Skeletal muscle satellite cell (primary cell): ENCODE results near the gene TCIRG1.

Experiments used
- H3K27me3 ChIP-seq: 2 replicates; pipeline ENCODE4 v1.7.0; 2013; ENCODE audit warnings: low read length; ENCODE audit not compliant: control insufficient read depth, insufficient read depth
- H3K36me3 ChIP-seq: 2 replicates; pipeline ENCODE4 v1.7.0; 2013; ENCODE audit warnings: mild to moderate bottlenecking, control low read depth, low read length; ENCODE audit not compliant: insufficient read depth
- H3K4me1 ChIP-seq: 2 replicates; pipeline ENCODE4 v1.7.0; 2013; ENCODE audit warnings: low read length; ENCODE audit not compliant: control insufficient read depth, insufficient read depth
- H3K4me2 ChIP-seq: 2 replicates; pipeline ENCODE4 v1.7.0; 2013; ENCODE audit warnings: mild to moderate bottlenecking, low read length
- H3K4me3 ChIP-seq: 2 replicates; pipeline ENCODE4 v1.7.0; 2013; ENCODE audit warnings: low read length
- H3K9ac ChIP-seq: 2 replicates; pipeline ENCODE4 v1.7.0; 2013; ENCODE audit warnings: mild to moderate bottlenecking, low read depth, low read length, moderate library complexity
- H3K9me3 ChIP-seq: replicated peaks from 2 replicates; pipeline ENCODE4 v1.7.0; 2013; ENCODE audit warnings: mild to moderate bottlenecking, control low read depth, low read length

The TCIRG1 gene

GRCh38 chr11:68043349-68044144 lies 4.7 kb downstream of the TCIRG1 start:
- H3K27me3 ChIP-seq, result no peaks in the 10 kb centered on the region
- H3K4me2 ChIP-seq, result peak overlapping the region; percentile 72
- H3K9ac ChIP-seq, result peak overlapping the region; percentile 44
- peaks cover 38% of the 10 kb centered on the region for H3K4me1 ChIP-seq
- peaks cover 44% of the 10 kb centered on the region for H3K36me3 ChIP-seq
- H3K9me3 ChIP-seq, result no peaks in the 10 kb centered on the region
- peak overlapping the region; percentile 45 for H3K4me3 ChIP-seq

DNA sequence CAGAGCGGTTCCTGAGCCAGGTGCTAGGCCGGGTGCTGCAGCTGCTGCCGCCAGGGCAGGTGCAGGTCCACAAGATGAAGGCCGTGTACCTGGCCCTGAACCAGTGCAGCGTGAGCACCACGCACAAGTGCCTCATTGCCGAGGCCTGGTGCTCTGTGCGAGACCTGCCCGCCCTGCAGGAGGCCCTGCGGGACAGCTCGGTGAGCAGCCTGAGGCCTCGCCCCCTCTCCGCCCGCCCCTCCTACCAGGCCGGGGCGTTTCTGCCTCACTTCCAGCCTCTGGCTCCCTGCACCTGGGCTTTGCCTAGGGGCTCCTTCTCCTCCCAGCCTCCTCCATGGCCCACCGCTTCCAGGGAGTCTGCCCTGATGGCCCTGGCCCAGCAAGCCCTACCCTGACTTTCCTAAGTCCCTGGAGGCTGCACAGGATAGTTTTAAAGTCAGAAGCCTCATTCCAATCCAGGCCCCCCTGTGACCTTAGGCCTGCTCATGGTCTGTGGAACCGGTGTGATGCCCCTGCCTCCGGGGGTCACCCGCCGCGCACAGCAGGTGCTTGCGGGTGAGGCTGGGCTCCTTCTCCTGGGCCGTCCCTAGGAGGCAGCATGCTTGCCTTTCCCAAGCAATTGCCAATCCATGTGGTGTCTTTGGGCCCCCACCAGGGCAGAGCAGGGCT lies 5.5 kb downstream of the TCIRG1 start:
- H3K4me3 ChIP-seq, result no peak overlapping the region
- no peak overlapping the region for H3K9ac ChIP-seq
- H3K36me3 ChIP-seq, result peaks cover 52% of the 10 kb centered on the region
- H3K27me3 ChIP-seq, result no peaks in the 10 kb centered on the region
- peaks cover 32% of the 10 kb centered on the region for H3K4me1 ChIP-seq
- no peak overlapping the region for H3K4me2 ChIP-seq
- H3K9me3 ChIP-seq, result no peaks in the 10 kb centered on the region

DNA sequence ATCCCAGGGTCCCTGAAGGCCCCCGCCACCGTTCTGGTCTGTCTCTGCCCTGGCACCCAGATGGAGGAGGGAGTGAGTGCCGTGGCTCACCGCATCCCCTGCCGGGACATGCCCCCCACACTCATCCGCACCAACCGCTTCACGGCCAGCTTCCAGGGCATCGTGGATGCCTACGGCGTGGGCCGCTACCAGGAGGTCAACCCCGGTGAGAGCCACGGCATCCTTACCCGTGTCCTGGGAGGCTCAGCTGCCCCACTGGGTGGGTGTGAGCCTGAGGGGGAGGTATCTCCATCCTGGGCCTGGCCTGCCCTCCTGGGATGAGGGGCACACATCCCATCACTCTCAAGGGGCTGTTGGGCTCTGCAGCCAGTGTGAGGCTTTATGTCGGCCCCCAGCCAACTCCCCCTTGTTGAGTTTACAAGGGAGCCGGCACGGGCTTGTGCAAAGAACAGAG lies 6.1 kb downstream of the TCIRG1 start:
- no peaks in the 10 kb centered on the region for H3K9me3 ChIP-seq
- H3K4me2 ChIP-seq, result no peak overlapping the region
- H3K9ac ChIP-seq, result no peak overlapping the region
- H3K4me3 ChIP-seq, result no peak overlapping the region
- H3K4me1 ChIP-seq, result peaks cover 27% of the 10 kb centered on the region
- no peaks in the 10 kb centered on the region for H3K27me3 ChIP-seq
- peaks cover 58% of the 10 kb centered on the region for H3K36me3 ChIP-seq

DNA sequence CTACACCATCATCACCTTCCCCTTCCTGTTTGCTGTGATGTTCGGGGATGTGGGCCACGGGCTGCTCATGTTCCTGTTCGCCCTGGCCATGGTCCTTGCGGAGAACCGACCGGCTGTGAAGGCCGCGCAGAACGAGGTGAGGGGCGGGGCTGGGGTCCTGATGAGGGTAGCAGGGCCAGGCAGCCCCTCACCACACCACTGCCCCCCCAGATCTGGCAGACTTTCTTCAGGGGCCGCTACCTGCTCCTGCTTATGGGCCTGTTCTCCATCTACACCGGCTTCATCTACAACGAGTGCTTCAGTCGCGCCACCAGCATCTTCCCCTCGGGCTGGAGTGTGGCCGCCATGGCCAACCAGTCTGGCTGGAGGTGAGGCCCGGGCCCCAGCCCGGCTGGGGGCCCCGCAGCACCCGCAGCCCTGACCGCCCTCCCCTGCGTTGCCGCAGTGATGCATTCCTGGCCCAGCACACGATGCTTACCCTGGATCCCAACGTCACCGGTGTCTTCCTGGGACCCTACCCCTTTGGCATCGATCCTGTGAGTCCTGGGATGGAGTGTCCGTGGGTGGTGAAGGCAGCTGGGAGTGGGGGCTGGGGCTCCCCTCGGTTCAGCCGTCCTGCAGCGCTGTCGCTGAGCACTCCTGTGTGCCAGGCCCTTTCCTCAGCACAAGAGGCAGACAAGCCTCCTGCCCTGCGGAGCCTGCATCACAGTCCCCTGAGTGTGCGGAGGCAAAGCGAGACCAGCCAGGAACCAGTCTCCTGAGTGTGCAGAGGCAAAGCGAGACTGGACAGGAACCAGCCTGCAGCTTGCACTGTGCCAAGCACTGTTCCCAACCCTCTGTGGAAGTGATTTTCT lies 8.8 kb downstream of the TCIRG1 start:
- no peaks in the 10 kb centered on the region for H3K27me3 ChIP-seq
- no peak overlapping the region for H3K4me3 ChIP-seq
- peaks cover 79% of the 10 kb centered on the region for H3K36me3 ChIP-seq
- H3K9me3 ChIP-seq, result no peaks in the 10 kb centered on the region
- peaks cover 8% of the 10 kb centered on the region for H3K4me1 ChIP-seq
- no peak overlapping the region for H3K4me2 ChIP-seq
- H3K9ac ChIP-seq, result no peak overlapping the region

- no peak overlapping the region for H3K4me2 ChIP-seq
- no peak overlapping the region for H3K4me3 ChIP-seq
- H3K27me3 ChIP-seq, result no peaks in the 10 kb centered on the region
- H3K9me3 ChIP-seq, result no peaks in the 10 kb centered on the region
- no peaks in the 10 kb centered on the region for H3K4me1 ChIP-seq
- no peak overlapping the region for H3K9ac ChIP-seq
- peaks cover 74% of the 10 kb centered on the region for H3K36me3 ChIP-seq
These were observed 10.1 kb downstream of the TCIRG1 start for GRCh38 chr11:68048681-68049508.

DNA sequence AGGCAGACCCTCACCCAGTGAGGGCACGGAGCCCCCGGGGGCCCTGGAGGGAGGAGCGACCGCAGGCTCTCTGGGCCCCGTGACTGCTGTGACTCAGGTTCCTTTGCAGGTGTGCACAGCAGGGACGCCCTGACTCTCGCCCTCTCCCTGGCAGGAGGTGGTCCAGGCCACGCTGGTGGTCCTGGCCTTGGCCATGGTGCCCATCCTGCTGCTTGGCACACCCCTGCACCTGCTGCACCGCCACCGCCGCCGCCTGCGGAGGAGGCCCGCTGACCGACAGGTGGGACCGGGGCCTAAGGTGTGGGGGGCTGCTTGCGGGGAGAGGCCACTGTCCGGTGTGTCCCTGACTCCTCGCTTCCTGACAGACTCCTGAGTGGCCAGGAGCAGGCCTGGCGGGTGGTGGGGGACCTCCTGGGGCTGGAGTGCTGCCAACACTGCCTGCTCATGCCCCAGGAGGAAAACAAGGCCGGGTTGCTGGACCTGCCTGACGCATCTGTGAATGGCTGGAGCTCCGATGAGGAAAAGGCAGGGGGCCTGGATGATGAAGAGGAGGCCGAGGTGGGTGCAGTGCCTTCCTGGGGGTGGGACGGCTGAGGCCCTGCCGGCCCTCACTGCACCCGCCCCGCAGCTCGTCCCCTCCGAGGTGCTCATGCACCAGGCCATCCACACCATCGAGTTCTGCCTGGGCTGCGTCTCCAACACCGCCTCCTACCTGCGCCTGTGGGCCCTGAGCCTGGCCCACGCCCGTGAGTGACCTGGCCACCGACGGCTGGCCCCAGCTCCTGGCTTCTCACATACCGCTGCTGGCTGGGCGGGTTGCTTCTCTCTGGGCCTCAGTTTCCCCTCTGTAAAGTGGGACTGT lies 10.9 kb downstream of the TCIRG1 start:
- H3K9me3 ChIP-seq, result no peaks in the 10 kb centered on the region
- H3K4me1 ChIP-seq, result no peaks in the 10 kb centered on the region
- H3K9ac ChIP-seq, result no peak overlapping the region
- no peak overlapping the region for H3K4me3 ChIP-seq
- H3K36me3 ChIP-seq, result peaks cover 67% of the 10 kb centered on the region
- no peaks in the 10 kb centered on the region for H3K27me3 ChIP-seq
- H3K4me2 ChIP-seq, result no peak overlapping the region

GRCh38 chr11:68050371-68050841 lies 11.6 kb downstream of the TCIRG1 start:
- H3K4me3 ChIP-seq, result no peak overlapping the region
- no peak overlapping the region for H3K4me2 ChIP-seq
- H3K9me3 ChIP-seq, result no peaks in the 10 kb centered on the region
- H3K9ac ChIP-seq, result no peak overlapping the region
- H3K27me3 ChIP-seq, result no peaks in the 10 kb centered on the region
- no peaks in the 10 kb centered on the region for H3K4me1 ChIP-seq
- peaks cover 60% of the 10 kb centered on the region for H3K36me3 ChIP-seq

DNA sequence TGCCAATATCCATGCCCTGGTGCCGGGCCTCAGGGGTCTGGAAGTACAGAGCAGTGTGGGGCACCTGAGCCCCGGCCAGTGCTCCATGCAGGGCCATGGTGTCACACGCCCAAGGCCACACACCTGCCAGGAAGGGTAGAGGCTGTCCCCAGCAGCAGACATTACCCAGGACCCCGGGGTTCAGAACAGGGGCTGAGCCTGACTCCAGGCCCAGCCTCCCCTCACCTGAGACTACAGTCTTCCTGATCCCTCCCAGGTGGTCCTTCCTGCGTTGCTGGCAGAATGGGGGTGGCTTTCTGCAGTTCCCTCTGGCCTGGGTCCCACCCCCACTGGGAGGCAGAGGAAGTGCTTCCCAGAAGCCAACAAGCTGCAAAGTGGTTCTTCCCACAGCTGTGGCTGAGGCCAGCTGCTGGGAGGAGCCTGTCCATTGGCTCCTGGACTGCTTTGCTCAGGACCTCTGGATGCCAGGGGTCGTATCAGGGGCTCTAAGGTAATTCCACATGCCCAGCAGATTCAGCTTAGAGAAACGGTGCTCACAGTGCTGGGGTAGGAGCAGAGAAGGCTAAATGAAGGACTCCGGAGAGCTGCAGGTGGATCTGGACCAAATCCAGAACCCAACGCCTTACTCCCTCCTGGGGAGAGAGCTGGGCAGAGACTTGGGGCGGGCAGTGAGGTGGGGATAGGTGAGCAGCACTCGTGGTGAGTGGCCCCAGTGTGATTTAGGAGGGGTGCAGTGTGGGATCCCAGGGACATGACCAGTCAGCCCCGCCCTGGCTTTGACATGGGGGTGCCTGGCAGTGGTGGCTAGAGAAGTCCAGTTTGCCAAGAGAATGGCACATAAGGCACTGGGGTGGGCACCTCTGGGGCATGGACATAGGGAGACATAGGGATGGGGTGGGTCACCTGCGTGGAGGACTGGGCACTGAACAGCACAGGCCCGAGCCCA lies 12.6 kb downstream of the TCIRG1 start:
- peaks cover 53% of the 10 kb centered on the region for H3K36me3 ChIP-seq
- H3K4me1 ChIP-seq, result no peaks in the 10 kb centered on the region
- H3K9me3 ChIP-seq, result no peaks in the 10 kb centered on the region
- no peak overlapping the region for H3K4me2 ChIP-seq
- no peaks in the 10 kb centered on the region for H3K27me3 ChIP-seq
- no peak overlapping the region for H3K9ac ChIP-seq
- no peak overlapping the region for H3K4me3 ChIP-seq

- H3K27me3 ChIP-seq, result no peaks in the 10 kb centered on the region
- no peak overlapping the region for H3K4me2 ChIP-seq
- H3K9me3 ChIP-seq, result no peaks in the 10 kb centered on the region
- H3K36me3 ChIP-seq, result peaks cover 48% of the 10 kb centered on the region
- no peak overlapping the region for H3K4me3 ChIP-seq
- no peaks in the 10 kb centered on the region for H3K4me1 ChIP-seq
- no peak overlapping the region for H3K9ac ChIP-seq
These were observed 13.5 kb downstream of the TCIRG1 start for GRCh38 chr11:68052137-68052873.
